Posterior cingulate gyrus (tissue), 11 donors: ENCODE results near the gene LRRK1.

Source experiments
- DNase-seq, 10 donors: peaks; one replicate each; pipeline versions ENCODE4 v3.0.0 to v3.0.0-alpha.2; 2020 to 2021; ENCODE audit warnings: mixed read lengths in 3 of 10
- intact Hi-C: fragments of 100-400 bp; cut with DNase I; formaldehyde crosslinking; loops from one replicate; pipeline ENCODE4 v1.15.1; 2023

Gene LRRK1

DNA sequence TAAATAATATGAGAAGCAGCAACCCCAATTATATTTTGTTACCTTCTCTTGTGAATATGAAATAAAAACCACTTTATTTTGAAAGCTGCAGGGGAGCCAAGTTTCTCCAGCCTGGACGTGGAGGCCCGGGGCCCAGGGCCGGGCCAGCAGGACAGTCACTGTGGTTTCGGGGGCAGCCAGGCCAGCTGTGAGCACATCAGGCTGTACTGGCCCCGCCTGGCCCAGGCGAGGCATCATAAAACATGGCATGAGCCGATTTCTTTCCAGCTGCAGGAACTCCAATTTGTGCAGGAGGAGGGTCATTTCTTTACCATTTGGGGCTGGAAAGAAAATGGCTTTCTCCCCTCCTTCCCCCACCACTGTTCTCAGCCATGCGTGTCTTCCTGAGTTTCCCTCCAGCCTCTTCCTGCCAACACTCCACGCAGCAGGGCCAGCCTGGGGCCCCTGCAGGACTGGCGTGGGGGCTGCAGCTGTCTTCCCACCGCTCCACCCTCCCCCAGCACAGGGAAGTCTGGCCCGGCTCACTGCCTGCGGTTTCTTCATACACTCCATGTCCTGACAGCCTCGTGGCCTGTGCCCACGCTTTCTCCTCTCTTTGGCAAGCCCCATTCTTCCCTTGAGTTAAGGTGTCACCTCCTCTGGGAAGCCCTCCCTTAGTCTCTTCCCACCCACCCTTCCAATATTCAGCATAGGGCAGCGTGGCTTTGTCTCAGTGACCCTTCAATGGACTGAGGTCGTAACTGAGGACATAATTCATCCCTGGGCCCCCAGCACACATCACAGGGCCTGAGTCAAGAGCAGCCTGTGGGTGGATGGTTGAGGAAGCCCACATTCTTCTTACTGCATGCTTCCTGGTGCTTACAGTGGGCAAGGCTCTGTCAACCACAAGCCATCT lies 196.9 kb downstream of the LRRK1 start:
- peak in 7 of 10 donors; percentile 25 to 89 (median 44) for DNase-seq
- intact Hi-C loops, result no loop called here

- intact Hi-C loops, result no loop called here
Measured at GRCh38 chr15:101116681-101116976, 197.5 kb downstream of the LRRK1 start.

DNA sequence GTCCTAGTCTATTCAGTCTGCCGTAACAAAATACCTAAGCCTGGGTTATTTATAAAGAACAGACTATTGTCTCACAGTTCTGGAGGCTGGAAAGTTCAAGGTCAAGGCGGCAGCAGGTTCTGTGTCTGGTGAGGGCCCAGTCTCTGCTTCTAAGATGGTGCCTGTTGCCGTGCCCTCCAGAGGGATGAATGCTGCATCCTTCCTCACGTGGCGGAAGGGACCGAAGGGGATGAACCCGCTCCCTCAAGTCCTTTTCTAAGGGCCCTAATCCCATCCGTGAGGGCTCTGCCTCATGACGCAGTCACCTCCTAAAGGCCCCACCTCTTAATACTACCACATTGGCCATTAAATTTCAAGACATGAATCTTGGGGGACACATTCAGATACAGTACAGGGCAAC lies 199.0 kb downstream of the LRRK1 start:
- intact Hi-C loops, result no loop called here
- DNase-seq, result peak in 1 of 10 donors; percentile 26

More at GRCh38 chr15:101116681-101116976, 197.5 kb downstream of the LRRK1 start:
- DNase-seq, result no peak

DNA sequence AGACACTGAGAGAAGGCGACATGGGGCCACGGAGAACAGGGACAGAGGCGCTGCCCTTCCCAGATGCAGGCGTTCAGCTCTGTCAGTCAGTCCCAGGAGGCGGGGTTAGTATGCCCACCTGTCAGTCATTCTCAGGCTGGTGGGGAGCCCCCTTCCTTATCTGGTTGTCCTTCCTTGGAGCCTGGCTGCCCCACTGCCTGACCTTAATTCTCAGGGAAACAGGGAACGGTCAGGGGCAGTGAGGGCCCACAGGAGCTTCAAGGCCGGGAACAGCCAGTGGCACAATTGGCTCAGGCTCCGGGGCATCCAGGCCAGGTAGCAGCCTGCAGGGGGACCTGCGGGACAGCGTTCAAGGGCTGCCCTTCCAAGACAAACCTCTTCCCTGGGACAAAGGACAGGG lies 199.5 kb downstream of the LRRK1 start:
- peak in 3 of 10 donors; percentile 35 to 63 (median 51) for DNase-seq
- intact Hi-C loops, result no loop called here

- peak in 1 of 10 donors; percentile 19 for DNase-seq
- intact Hi-C loops, result no loop called here
Measured at GRCh38 chr15:101119181-101119580, 200.0 kb downstream of the LRRK1 start.
